GM10248 (cell line): ENCODE results near the gene CDH24.

Experiments used
- CTCF ChIA-PET: fragments of 300-600 bp; sonication (Branson Sonifier 250); formaldehyde crosslinking; extraction: SDS; loops from one replicate; lab custom pipeline; 2021; ENCODE audit warnings: antibody characterized with exemption; lab: Yijun Ruan, JAX
- POLR2A ChIA-PET: fragments of 350-650 bp; sonication (Branson Sonifier 250); formaldehyde crosslinking; extraction: SDS; loops from one replicate; lab custom pipeline; 2020; ENCODE audit warnings: antibody characterized with exemption; lab: Yijun Ruan, JAX
- DNase-seq: peaks from one replicate; pipeline ENCODE4 v3.0.0; 2012; ENCODE audit errors: extremely low spot score
- CTCF ChIP-seq: IDR thresholded peaks from 2 replicates; pipeline ENCODE4 v1.5.1; 2012; ENCODE audit warnings: mild to moderate bottlenecking, low read depth; ENCODE audit errors: extremely low read depth, missing control alignments, control extremely low read depth

CDH24 gene

DNA sequence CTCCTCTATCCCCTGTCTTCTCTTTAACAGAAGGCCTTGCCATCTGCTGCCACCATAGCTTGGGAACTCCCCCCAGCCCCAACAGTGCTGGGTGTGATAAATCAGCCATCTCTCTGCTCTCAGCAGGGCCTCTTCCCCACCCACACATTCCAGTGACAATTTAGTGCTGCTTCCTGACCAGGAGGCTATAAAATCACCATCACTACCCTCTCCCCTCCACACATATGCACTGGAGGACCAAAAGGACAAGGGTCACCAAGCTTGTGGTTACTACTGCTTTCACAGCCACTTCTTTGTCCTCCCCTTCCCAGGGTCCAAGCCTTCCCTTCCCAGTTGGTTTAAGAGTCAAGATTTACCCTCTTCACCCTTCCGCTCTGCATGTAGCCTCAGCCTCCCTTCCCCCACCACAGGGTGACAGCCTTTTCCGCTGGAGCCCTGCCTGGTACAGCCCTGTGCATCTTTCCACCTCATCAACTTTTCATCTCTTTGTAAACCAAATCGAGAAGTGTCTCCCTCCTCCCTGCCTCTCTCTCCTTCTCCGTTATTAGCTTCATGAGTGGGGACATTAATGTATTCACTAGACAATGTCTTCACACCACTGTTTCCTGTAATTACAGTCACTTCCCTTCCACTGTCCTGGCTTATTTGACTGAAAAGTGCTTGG lies 32.0 kb downstream of the CDH24 start:
- no peak for DNase-seq
- no peak for TF ChIP-seq CTCF
- ChIA-PET CTCF (interaction anchor here (0.9 to 3.6 kb wide), 8 partner anchors 11 to 50 kb away, joined by 3 to 19 read pairs (median 3); partner anchors contain the start of gene CDH24), POLR2A (no interaction called here)

DNA sequence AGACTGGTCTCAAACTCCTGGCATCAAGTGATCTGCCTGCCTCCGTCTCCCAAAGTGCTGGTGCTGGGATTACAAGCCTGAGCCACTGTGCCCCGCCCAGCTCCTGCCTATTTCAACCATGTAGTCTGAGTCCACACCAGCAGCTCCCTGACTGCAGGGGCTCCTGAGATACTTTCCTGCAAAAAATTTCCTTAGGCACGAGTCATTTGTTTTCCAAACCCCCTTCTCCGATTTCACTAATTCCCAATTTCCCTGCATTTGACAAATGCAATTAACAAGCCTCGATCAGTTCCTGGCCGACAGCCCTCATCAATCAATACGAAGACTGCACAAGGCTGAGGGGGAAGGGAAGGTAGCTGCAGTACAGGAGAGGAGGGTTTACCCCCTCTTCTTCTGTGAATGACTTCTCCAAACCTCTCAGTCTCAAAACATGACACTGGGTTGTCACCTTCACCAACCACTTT lies 32.7 kb downstream of the CDH24 start:
- no peak for TF ChIP-seq CTCF
- ChIA-PET POLR2A (no interaction called here), CTCF (interaction anchor here (1.4 to 3.6 kb wide), 7 partner anchors 10 to 50 kb away, joined by 3 to 19 read pairs (median 9); partner anchors contain the start of gene CDH24)
- DNase-seq: no peak

- CTCF ChIA-PET: interaction anchor here (1.0 to 3.6 kb wide), 7 partner anchors 11 to 49 kb away, joined by 3 to 19 read pairs (median 9); partner anchors contain the start of genes CDH24 and PSMB5
- DNase-seq: no peak
- no peak for TF ChIP-seq CTCF
- POLR2A ChIA-PET: interaction anchor here (1.0 kb wide), 1 partner anchor 9 kb away, joined by 3 read pairs; no protein-coding TSS in a partner anchor
Measured at GRCh38 chr14:23023795-23024152, 33.5 kb downstream of the CDH24 start.

DNA sequence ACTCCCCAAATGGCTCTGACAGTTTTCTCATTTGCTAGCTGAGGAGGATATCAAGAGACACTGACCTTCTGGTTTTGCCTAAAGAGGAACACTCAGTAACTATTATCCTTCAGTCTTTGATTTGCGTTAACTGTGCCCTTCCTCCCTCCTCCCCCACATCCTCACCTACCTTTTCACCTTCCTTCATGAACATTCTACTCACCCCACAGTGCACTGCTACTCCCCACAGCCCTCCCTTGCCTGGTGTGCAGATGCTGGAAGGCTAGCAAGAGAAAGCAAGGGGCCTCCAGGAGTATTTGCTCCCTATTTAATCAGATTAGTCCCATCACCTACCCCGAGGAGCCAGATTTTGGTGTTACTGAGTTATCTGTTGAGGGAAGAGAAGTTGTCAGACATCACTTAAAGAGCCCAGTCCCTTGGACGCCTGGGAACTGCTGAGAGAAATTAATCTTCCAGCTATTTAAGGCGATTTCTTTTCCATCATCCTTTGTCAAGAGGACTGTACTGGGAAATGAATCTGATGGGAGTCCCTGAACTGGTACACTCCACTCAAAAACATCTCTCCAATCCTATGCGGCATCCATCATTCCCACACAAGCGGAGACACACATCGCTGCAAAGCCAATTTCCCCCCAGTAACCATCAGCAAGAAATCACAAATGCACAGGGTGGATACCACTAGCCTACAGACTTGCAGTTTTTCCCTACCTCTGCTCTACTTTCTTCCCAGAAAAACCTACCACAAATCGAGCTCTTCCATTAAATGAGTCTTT lies 34.1 kb downstream of the CDH24 start:
- DNase-seq: no peak
- CTCF ChIA-PET: interaction anchor here (1.0 to 3.6 kb wide), 6 partner anchors 11 to 45 kb away, joined by 4 to 19 read pairs (median 10); partner anchors contain the start of genes CDH24 and PSMB5
- TF ChIP-seq CTCF: no peak
- POLR2A ChIA-PET: interaction anchor here (1.0 kb wide), 1 partner anchor 10 kb away, joined by 3 read pairs; no protein-coding TSS in a partner anchor

- no peak for TF ChIP-seq CTCF
- ChIA-PET CTCF (interaction anchor here (1.1 to 2.5 kb wide), 7 partner anchors 15 to 452 kb away, joined by 3 to 12 read pairs (median 4); partner anchors contain the start of genes AJUBA and CDH24), POLR2A (interaction anchor here (0.6 kb wide), 1 partner anchor 454 kb away, joined by 6 read pairs; no protein-coding TSS in a partner anchor)
- no peak for DNase-seq
Measured at GRCh38 chr14:23021889-23022442, 35.4 kb downstream of the CDH24 start.

- no peak for DNase-seq
- CTCF ChIA-PET: interaction anchor here (1.1 to 2.5 kb wide), 8 partner anchors 14 to 451 kb away, joined by 3 to 12 read pairs (median 4); partner anchors contain the start of genes AJUBA and CDH24
- no peak for TF ChIP-seq CTCF
- POLR2A ChIA-PET: interaction anchor here (0.6 kb wide), 1 partner anchor 454 kb away, joined by 6 read pairs; no protein-coding TSS in a partner anchor
Measured at GRCh38 chr14:23021434-23021833, 35.9 kb downstream of the CDH24 start.
